Measurements from ENCODE around the gene OMA1.

The OMA1 gene

GRCh38 chr1:58465176-58465575 lies 81.3 kb downstream of the OMA1 start:
- no peak for DNase-seq (ENCODE audit: low read depth in 2 of 2, low spot score in 1 of 2)

GRCh38 chr1:58460469-58460868 lies 86.1 kb downstream of the OMA1 start:
- no peak for DNase-seq (ENCODE audit: low read depth in 2 of 2, low spot score in 1 of 2)

GRCh38 chr1:58459911-58460310 lies 86.6 kb downstream of the OMA1 start:
- DNase-seq (ENCODE audit: low read depth in 2 of 2, low spot score in 1 of 2), result no peak

- no peak for DNase-seq (ENCODE audit: low read depth in 2 of 2, low spot score in 1 of 2)
Observed at GRCh38 chr1:58457023-58457635, 89.4 kb downstream of the OMA1 start.

GRCh38 chr1:58456470-58456869 lies 90.1 kb downstream of the OMA1 start:
- DNase-seq (ENCODE audit: low read depth in 2 of 2, low spot score in 1 of 2), result no peak

GRCh38 chr1:58454807-58455206 lies 91.7 kb downstream of the OMA1 start:
- DNase-seq (ENCODE audit: low read depth in 2 of 2, low spot score in 1 of 2), result no peak

- DNase-seq (ENCODE audit: low read depth in 2 of 2, low spot score in 1 of 2), result no peak
Observed at GRCh38 chr1:58454385-58454784, 92.1 kb downstream of the OMA1 start.

GRCh38 chr1:58451560-58452191 lies 94.8 kb downstream of the OMA1 start:
- DNase-seq (ENCODE audit: low read depth in 2 of 2, low spot score in 1 of 2), result no peak

- DNase-seq (ENCODE audit: low read depth in 2 of 2, low spot score in 1 of 2), result no peak
Observed at GRCh38 chr1:58447886-58448285, 98.6 kb downstream of the OMA1 start.

GRCh38 chr1:58447042-58447441 lies 99.5 kb downstream of the OMA1 start:
- DNase-seq (ENCODE audit: low read depth in 2 of 2, low spot score in 1 of 2), result no peak

GRCh38 chr1:58446368-58446767 lies 100.2 kb downstream of the OMA1 start:
- DNase-seq (ENCODE audit: low read depth in 2 of 2, low spot score in 1 of 2), result no peak

- DNase-seq (ENCODE audit: low read depth in 2 of 2, low spot score in 1 of 2), result no peak
Observed at GRCh38 chr1:58443986-58444868, 102.3 kb downstream of the OMA1 start.

GRCh38 chr1:58442114-58442513 lies 104.4 kb downstream of the OMA1 start:
- DNase-seq (ENCODE audit: low read depth in 2 of 2, low spot score in 1 of 2), result no peak

- DNase-seq (ENCODE audit: low read depth in 2 of 2, low spot score in 1 of 2), result no peak
Observed at GRCh38 chr1:58441699-58442098, 104.8 kb downstream of the OMA1 start.

GRCh38 chr1:58440696-58441095 lies 105.8 kb downstream of the OMA1 start:
- no peak for DNase-seq (ENCODE audit: low read depth in 2 of 2, low spot score in 1 of 2)

- no peak for DNase-seq (ENCODE audit: low read depth in 2 of 2, low spot score in 1 of 2)
Observed at GRCh38 chr1:58439946-58440345, 106.6 kb downstream of the OMA1 start.

- no peak for DNase-seq (ENCODE audit: low read depth in 2 of 2, low spot score in 1 of 2)
Observed at GRCh38 chr1:58438468-58438867, 108.1 kb downstream of the OMA1 start.

- no peak for DNase-seq (ENCODE audit: low read depth in 2 of 2, low spot score in 1 of 2)
Observed at GRCh38 chr1:58437623-58438022, 108.9 kb downstream of the OMA1 start.

GRCh38 chr1:58436615-58437297 lies 109.8 kb downstream of the OMA1 start:
- no peak for DNase-seq (ENCODE audit: low read depth in 2 of 2, low spot score in 1 of 2)

- no peak for DNase-seq (ENCODE audit: low read depth in 2 of 2, low spot score in 1 of 2)
Observed at GRCh38 chr1:58435376-58435775, 111.2 kb downstream of the OMA1 start.

- no peak for DNase-seq (ENCODE audit: low read depth in 2 of 2, low spot score in 1 of 2)
Observed at GRCh38 chr1:58434607-58435006, 111.9 kb downstream of the OMA1 start.

- no peak for DNase-seq (ENCODE audit: low read depth in 2 of 2, low spot score in 1 of 2)
Observed at GRCh38 chr1:58434181-58434580, 112.3 kb downstream of the OMA1 start.
